Activated T-cell treated with anti-CD3 and anti-CD28 coated beads, Interleukin-2, amount 50 U/mL, for 72 hours (primary cell): ENCODE results near the gene SNAPIN. TPM values are rescaled to one million over a fixed set of nuclear protein-coding genes. Genes with fewer than 3 reads are reported as not detected.

Experiments
- ATAC-seq, 2 donors: fragments of 150-1000 bp; cut with Tn5 transposase; replicated peaks in 1 of 2; 2 replicates each; pipeline ENCODE4 v1.10.0; 2021; ENCODE audit warnings: moderate library complexity in 2 of 2, mild to moderate bottlenecking in 1 of 2
- DNase-seq, 2 donors: peaks; one replicate each; pipeline ENCODE4 v3.0.0; 2021 to 2022; ENCODE audit warnings: mixed read lengths in 1 of 2
- H3K27ac Mint-ChIP-seq: one replicate; pipeline ENCODE4 v1.8.0; 2022; ENCODE audit warnings: mild to moderate bottlenecking, moderate library complexity, mixed read lengths
- H3K27me3 Mint-ChIP-seq: one replicate; pipeline ENCODE4 v1.8.0; 2022; ENCODE audit warnings: low read depth, mixed read lengths
- H3K36me3 Mint-ChIP-seq, 2 donors: one replicate each; pipeline ENCODE4 v1.8.0; 2022; ENCODE audit warnings: mixed read lengths in 2 of 2, mild to moderate bottlenecking in 1 of 2; ENCODE audit not compliant: insufficient read depth in 2 of 2
- H3K4me1 Mint-ChIP-seq: one replicate; pipeline ENCODE4 v1.8.0; 2022; ENCODE audit warnings: low read depth, mixed read lengths
- H3K4me3 Mint-ChIP-seq, 2 donors: one replicate each; pipeline ENCODE4 v1.8.0; 2022; ENCODE audit warnings: mild to moderate bottlenecking in 2 of 2, mixed read lengths in 2 of 2, moderate library complexity in 2 of 2
- H3K9me3 Mint-ChIP-seq, 2 donors: one replicate each; pipeline ENCODE4 v1.8.0; 2022; ENCODE audit warnings: mixed read lengths in 2 of 2
- total RNA-seq, 2 donors: library from RNA; stranded (reverse); gene quantifications; one replicate each; pipeline ENCODE4 v1.2.3, GENCODE V29; 2022

The SNAPIN gene
- total RNA-seq, 2 donors from 2014 or later = 31.1 to 31.8 TPM

DNA sequence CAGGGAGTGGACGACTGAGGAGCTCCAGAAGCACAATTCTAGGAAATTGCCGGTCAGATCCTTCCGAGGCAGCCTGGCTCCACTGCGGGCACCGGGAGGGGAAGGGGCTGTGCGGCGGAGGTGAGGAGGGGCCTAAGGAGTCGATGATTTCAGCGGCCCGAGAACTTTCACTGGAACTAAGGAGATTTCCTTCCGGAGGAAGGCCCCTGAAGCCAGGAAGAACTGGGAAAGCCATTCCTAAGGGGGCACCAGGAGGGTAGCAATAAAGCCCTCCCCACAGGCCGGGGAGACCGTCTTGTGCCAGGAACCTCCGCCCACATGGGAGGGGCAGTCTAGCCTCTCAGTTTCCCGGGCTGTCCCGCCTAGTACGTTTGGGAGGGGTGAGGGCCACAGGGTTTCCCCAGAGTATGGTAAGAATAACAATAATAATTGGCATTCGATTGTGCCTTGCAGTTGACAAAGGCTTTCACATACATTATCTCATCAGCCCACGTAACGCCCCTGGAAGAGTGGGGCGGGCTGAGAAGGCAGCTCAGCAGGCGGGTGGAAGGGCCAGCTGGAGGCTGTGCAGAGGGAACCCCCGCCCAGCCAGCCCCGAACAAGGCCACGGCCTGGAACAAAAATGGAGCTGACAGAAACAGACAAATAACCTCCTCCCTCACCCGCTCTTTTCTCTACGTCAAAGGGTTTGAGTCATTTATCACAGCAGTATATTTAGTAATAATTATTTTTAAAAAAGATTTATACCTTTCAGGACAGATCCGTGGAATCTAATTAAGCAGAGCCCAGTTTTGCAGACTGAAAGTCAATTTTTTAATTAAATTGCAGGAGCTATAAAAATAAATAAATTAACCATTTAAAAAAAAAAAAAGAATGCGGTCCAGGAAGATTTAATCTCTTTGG lies 39.8 kb downstream of the SNAPIN start:
- Mint-ChIP-seq H3K4me3 (no peak overlapping the region), H3K27me3 (no peaks in the 10 kb centered on the region), H3K9me3 (no peaks in the 10 kb centered on the region), H3K27ac (no peak overlapping the region), H3K36me3 (no peaks in the 10 kb centered on the region), H3K4me1 (no peaks in the 10 kb centered on the region)
- ATAC-seq = no peak
- DNase-seq = no peak

GRCh38 chr1:153698923-153699714 lies 40.6 kb downstream of the SNAPIN start:
- ATAC-seq (no peak), DNase-seq (no peak)
- Mint-ChIP-seq H3K27ac (no peak overlapping the region), H3K4me1 (no peaks in the 10 kb centered on the region), H3K27me3 (no peaks in the 10 kb centered on the region), H3K9me3 (no peaks in the 10 kb centered on the region), H3K36me3 (no peaks in the 10 kb centered on the region), H3K4me3 (no peak overlapping the region)

DNA sequence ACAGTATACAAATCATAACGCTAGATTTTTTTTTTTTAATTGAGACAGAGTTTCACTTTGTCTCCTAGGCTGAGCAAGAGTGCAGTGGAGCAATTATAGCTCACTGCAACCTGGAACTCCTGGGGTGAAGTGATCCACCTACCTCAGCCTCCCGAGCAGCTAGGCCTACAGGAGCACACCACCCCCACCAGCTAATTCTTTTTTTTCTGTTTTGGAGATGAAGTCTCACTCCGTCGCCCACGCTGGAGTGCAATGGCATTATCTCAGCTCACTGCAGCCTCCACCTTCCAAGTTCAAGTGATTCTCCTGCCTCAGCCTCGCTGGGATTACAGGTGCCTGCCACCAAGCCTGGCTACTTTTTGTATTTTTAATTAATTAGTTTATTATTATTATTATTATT lies 41.3 kb downstream of the SNAPIN start:
- DNase-seq = no peak
- no peaks in the 10 kb centered on the region for H3K4me1 Mint-ChIP-seq
- H3K36me3 Mint-ChIP-seq = no peaks in the 10 kb centered on the region
- H3K4me3 Mint-ChIP-seq = no peak overlapping the region
- no peaks in the 10 kb centered on the region for H3K27me3 Mint-ChIP-seq
- H3K27ac Mint-ChIP-seq = no peak overlapping the region
- H3K9me3 Mint-ChIP-seq = no peaks in the 10 kb centered on the region
- ATAC-seq = no peak

GRCh38 chr1:153705484-153705883 lies 47.0 kb downstream of the SNAPIN start:
- Mint-ChIP-seq H3K9me3 (no peaks in the 10 kb centered on the region), H3K4me1 (no peaks in the 10 kb centered on the region), H3K36me3 (no peaks in the 10 kb centered on the region), H3K27me3 (no peaks in the 10 kb centered on the region), H3K4me3 (no peak overlapping the region), H3K27ac (no peak overlapping the region)
- no peak for DNase-seq
- no peak for ATAC-seq

DNA sequence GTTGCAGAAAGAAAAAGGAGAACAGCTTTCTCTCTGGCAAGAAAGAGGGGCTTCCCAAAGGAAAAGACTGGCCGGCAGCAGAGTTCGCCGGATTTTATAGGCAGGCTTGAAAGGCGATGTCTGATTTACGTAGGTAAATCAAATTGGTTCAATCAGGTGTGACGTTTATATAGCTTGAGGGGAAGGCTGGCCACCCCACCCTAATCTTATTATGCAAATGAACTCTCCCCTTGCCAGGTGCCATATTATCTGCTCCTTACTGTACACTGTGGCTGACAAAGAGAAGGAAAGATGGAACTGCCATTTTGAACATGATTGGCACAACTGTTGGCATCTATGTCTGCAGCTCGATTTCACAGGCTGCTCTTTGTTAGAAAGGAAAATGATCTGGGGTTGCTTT lies 52.5 kb downstream of the SNAPIN start:
- H3K27ac Mint-ChIP-seq = no peak overlapping the region
- DNase-seq = no peak
- ATAC-seq = no peak
- H3K4me1 Mint-ChIP-seq = no peaks in the 10 kb centered on the region
- H3K36me3 Mint-ChIP-seq = no peaks in the 10 kb centered on the region
- H3K27me3 Mint-ChIP-seq = no peaks in the 10 kb centered on the region
- no peaks in the 10 kb centered on the region for H3K9me3 Mint-ChIP-seq
- no peak overlapping the region for H3K4me3 Mint-ChIP-seq

Other genes starting within 250 kb of the SNAPIN start
- not detected for gene S100A7A, start 242.2 kb upstream of the SNAPIN start, total RNA-seq
- not detected for gene S100A7, start 198.1 kb upstream of the SNAPIN start, total RNA-seq
- gene S100A6, start 122.7 kb upstream of the SNAPIN start, total RNA-seq = 100 to 1,000 TPM; 219 to 358 TPM
- 1 to 10 TPM; 2.8 to 4.4 TPM for gene S100A5, start 117.8 kb upstream of the SNAPIN start, total RNA-seq
- gene S100A4, start 112.9 kb upstream of the SNAPIN start, total RNA-seq = 100 to 1,000 TPM in 1 of 2 donors, 10 to 100 TPM in 1; 96.1 to 198 TPM
- gene S100A3, start 109.4 kb upstream of the SNAPIN start, total RNA-seq = not detected
- 1 to 10 TPM; 1.7 to 5.0 TPM for gene S100A2, start 92.9 kb upstream of the SNAPIN start, total RNA-seq
- gene S100A16, start 45.6 kb upstream of the SNAPIN start, total RNA-seq = not detected
- 1 to 10 TPM in 1 of 2 donors, under 1 TPM in 1; 0.26 to 1.4 TPM for gene S100A14, start 42.4 kb upstream of the SNAPIN start, total RNA-seq
- 10 to 100 TPM; 13.5 to 16.4 TPM for gene S100A13, start 31.2 kb upstream of the SNAPIN start, total RNA-seq
- gene S100A1, start 30.3 kb upstream of the SNAPIN start, total RNA-seq = not detected
- 100 to 1,000 TPM in 1 of 2 donors, 10 to 100 TPM in 1; 95.8 to 107 TPM for gene CHTOP, start 24.6 kb upstream of the SNAPIN start, total RNA-seq
- 100 to 1,000 TPM; 245 to 312 TPM for gene ILF2, start 12.3 kb downstream of the SNAPIN start, total RNA-seq
- under 1 TPM; 0.07 to 0.29 TPM for gene NPR1, start 20.0 kb downstream of the SNAPIN start, total RNA-seq
- gene INTS3, start 69.3 kb downstream of the SNAPIN start, total RNA-seq = 10 to 100 TPM; 62.6 to 70.8 TPM
- 1 to 10 TPM; 5.6 to 8.3 TPM for gene SLC27A3, start 116.7 kb downstream of the SNAPIN start, total RNA-seq